Small intestine (tissue), 7 donors: ENCODE measurements around the gene CMSS1. TPM values are rescaled to one million over a fixed set of nuclear protein-coding genes. Genes with fewer than 3 reads are reported as not detected.
"Not testable (repeated sequence)": the region's sequence is repeated elsewhere in the genome, so short reads cannot be mapped to it uniquely, and the experiment has no call there.

Source experiments
- DNase-seq, 2 donors: peaks; one replicate each; pipeline versions ENCODE4 v3.0.0 to v3.0.0-alpha.2; 2013
- FAIRE-seq: peaks from 2 replicates; lab custom pipeline; 2012; peaks lifted over from hg19 to GRCh38; lab: Jason Lieb, UNC
- H3K27ac ChIP-seq, 3 donors: one replicate each; pipeline ENCODE4 v1.5.1; 2013; ENCODE audit warnings: low read length in 2 of 3, mild to moderate bottlenecking in 2 of 3, control low read depth in 1 of 3, inconsistent platforms in 1 of 3, low read depth in 1 of 3, moderate library complexity in 1 of 3
- H3K27me3 ChIP-seq, 3 donors: one replicate each; pipeline ENCODE4 v1.6.1; 2013; ENCODE audit warnings: low read length in 3 of 3, inconsistent platforms in 1 of 3; ENCODE audit not compliant: control insufficient read depth in 3 of 3, insufficient read depth in 3 of 3
- H3K36me3 ChIP-seq, 3 donors: one replicate each; pipeline ENCODE4 v1.6.1; 2013; ENCODE audit warnings: low read length in 3 of 3, inconsistent platforms in 1 of 3, low read depth in 1 of 3, mild to moderate bottlenecking in 1 of 3, moderate library complexity in 1 of 3; ENCODE audit not compliant: control insufficient read depth in 3 of 3, insufficient read depth in 2 of 3
- H3K4me1 ChIP-seq, 3 donors: one replicate each; pipeline ENCODE4 v1.6.1; 2013; ENCODE audit warnings: low read length in 2 of 3, inconsistent platforms in 1 of 3, low read depth in 1 of 3, mild to moderate bottlenecking in 1 of 3, moderate library complexity in 1 of 3; ENCODE audit not compliant: control insufficient read depth in 3 of 3, insufficient read depth in 2 of 3
- H3K4me3 ChIP-seq, 3 donors: one replicate each; pipeline ENCODE4 v1.5.1; 2013; ENCODE audit warnings: low read length in 3 of 3, control low read depth in 1 of 3, inconsistent platforms in 1 of 3, low read depth in 1 of 3, mild to moderate bottlenecking in 1 of 3, moderate library complexity in 1 of 3
- H3K9me3 ChIP-seq, 2 donors: one replicate each; pipeline ENCODE4 v1.6.1; 2013; ENCODE audit warnings: low read depth in 1 of 2, low read length in 1 of 2; ENCODE audit not compliant: control insufficient read depth in 2 of 2, insufficient read depth in 1 of 2
- WGBS, 3 donors: extraction: QIAGEN DNeasy Blood & Tissue Kit; methylation state at CpG; one replicate each; pipeline ENCODE4 v1.1.7; 2013; 5-methylcytosine and 5-hydroxymethylcytosine counted together
- polyA plus RNA-seq, 4 donors: library from polyadenylated mRNA; stranded (reverse) in 3 of 4; unstranded in 1 of 4; fragments of 200-250 nt in 3 of 4; fragments of 120-200 nt in 1 of 4; gene quantifications; one replicate each; pipeline versions ENCODE4 v1.2.1 to v1.2.3, GENCODE V29; 2013
- donor health status: healthy with polysubstance abuse.
- donor health status: control.
- donor health status: control.
- donor health status: Bipolar disorder and iron deficiency.
- donor health status: healthy.

The CMSS1 gene
- polyA plus RNA-seq, 4 donors = 1.6 to 24.0 (median 10.4) TPM

DNA sequence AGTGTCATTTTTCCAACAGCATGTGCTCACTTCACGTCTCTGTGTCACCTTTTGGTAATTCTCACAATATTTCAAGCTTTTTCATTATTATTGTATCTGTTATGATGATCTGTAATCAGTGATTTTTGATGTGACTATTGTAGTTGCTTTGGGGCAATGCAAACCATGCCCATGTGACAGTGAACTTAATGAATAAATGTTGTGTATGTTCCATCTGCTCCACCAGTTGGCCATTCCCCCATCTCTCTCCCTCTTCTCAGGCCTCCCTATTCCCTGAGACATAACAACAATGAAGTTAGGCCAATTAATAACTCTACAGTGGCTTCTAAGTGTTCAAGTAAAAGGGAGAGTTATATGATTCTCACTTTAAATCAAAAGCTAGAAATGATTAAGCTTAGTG, 410.6 kb downstream of the CMSS1 start:
- no peak for FAIRE-seq
- DNase-seq = no peak
- 66 to 80% (median 73%) methylated on average over 1 of the region's 1 CpG for WGBS, 3 donors

DNA sequence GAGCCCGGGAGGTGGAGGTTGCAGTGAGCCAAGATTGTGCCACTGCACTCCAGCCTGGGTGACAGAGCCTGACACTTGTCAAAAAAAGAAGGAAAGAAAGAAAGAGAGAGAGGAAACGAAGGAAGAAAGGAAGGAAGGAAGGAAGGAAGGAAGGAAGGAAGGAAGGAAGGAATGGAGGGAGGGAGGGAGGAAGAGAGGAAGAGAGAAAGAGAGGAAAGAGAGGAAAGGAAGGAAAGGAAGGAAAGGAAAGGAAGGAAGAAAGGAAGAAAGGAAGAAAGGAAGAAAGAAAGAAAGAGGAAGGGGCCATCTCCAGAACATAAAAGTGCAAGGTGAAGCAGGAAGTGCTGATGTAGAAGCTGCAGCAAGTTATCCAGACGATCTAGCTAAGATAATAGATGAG, 411.5 kb downstream of the CMSS1 start:
- not testable (repeated sequence) for H3K4me3 ChIP-seq, H3K36me3 ChIP-seq, H3K9me3 ChIP-seq, FAIRE-seq, H3K27me3 ChIP-seq, H3K27ac ChIP-seq, DNase-seq, H3K4me1 ChIP-seq
- WGBS, 3 donors = 77 to 89% (median 86%) methylated on average over 3 of the region's 3 CpGs

More for the DNA sequence above, 410.6 kb downstream of the CMSS1 start:
- peaks cover 0 to 5% of the 10 kb centered on the region in 2 donors for H3K9me3 ChIP-seq
- no peak overlapping the region for H3K4me3 ChIP-seq
- H3K27me3 ChIP-seq = no peaks in the 10 kb centered on the region
- H3K27ac ChIP-seq = no peak overlapping the region
- no peaks in the 10 kb centered on the region for H3K4me1 ChIP-seq
- H3K36me3 ChIP-seq = no peaks in the 10 kb centered on the region

DNA sequence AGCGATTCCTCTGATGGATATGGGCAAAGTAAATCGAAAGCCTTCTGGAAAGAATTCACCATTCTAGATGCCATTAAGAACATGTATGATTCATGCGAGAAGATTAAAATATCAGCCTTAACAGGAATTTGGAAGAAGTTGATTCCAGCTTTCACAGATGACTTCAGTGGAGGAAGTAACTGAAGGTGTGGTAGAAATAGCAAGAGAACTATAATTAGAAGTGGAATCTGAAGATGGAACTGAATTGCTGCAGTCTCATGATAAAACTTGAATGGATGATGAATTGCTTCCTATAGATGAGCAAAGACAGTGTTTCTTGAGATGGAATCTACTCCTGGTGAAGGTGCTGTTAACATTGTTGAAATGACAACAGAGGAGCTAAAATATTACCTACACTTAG, 413.0 kb downstream of the CMSS1 start:
- no peaks in the 10 kb centered on the region for H3K27me3 ChIP-seq
- no peak for DNase-seq
- no peak overlapping the region for H3K4me3 ChIP-seq
- no peaks in the 10 kb centered on the region for H3K36me3 ChIP-seq
- H3K4me1 ChIP-seq = no peaks in the 10 kb centered on the region
- WGBS, 3 donors = 92 to 98% (median 97%) methylated on average over 3 of the region's 3 CpGs
- no peak for FAIRE-seq
- no peak overlapping the region for H3K27ac ChIP-seq
- peaks cover 0 to 5% of the 10 kb centered on the region in 2 donors for H3K9me3 ChIP-seq

Other genes with a start within 250 kb of the CMSS1 start
- gene COL8A1, start 179.3 kb upstream of the CMSS1 start, polyA plus RNA-seq = 1 to 10 TPM in 1 of 4 donors, under 1 TPM in 3; 0.21 to 4.5 (median 0.25) TPM